Endothelial cell of umbilical vein (primary cell): ENCODE data around the gene KCNS3. TPM values are rescaled to one million over a fixed set of nuclear protein-coding genes. Genes with fewer than 3 reads are reported as not detected.

Experiments
- BruUV-seq: library from RNA; stranded (reverse); fragments of 400-500 nt; replicated peaks from 2 replicates; lab custom pipeline; 2021; lab: Mats Ljungman, UMichigan
- CTCF ChIA-PET: fragments of 300-600, 350-600 bp; sonication (Branson Sonifier 250); formaldehyde crosslinking; loops from one replicate; lab custom pipeline; 2021; ENCODE audit warnings: antibody characterized with exemption, inconsistent platforms; lab: Charles Lee
- POLR2A ChIA-PET: fragments of 300-600, 350-600 bp; sonication (Branson Sonifier 250); formaldehyde crosslinking; loops from one replicate; lab custom pipeline; 2021; ENCODE audit warnings: antibody characterized with exemption, inconsistent platforms; lab: Charles Lee
- DNase-seq: peaks from one replicate; pipeline ENCODE4 v3.0.0-alpha.2; 2011; ENCODE audit warnings: low read depth, low spot score
- FAIRE-seq: peaks from 2 replicates; lab custom pipeline; 2011; peaks lifted over from hg19 to GRCh38; lab: Jason Lieb, UNC
- H2AFZ ChIP-seq: 2 replicates; pipeline ENCODE4 v1.6.0; 2012; ENCODE audit warnings: low read depth, low read length, control low read depth, inconsistent platforms
- H3K27ac ChIP-seq: 2 replicates; pipeline ENCODE4 v1.5.1; 2011; ENCODE audit warnings: low read depth, mild to moderate bottlenecking, control low read depth, low read length, moderate library complexity; ENCODE audit not compliant: insufficient read depth
- H3K27me3 ChIP-seq, 2 experiments: 2 replicates each; pipeline versions ENCODE4 v1.6.0 to v1.6.1; 2011; ENCODE audit warnings: low read length in 2 of 2, mixed read lengths in 1 of 2; ENCODE audit not compliant: control insufficient read depth in 2 of 2, insufficient read depth in 2 of 2
- H3K36me3 ChIP-seq, 2 experiments: 2 replicates in 1 of 2; 3 replicates in 1 of 2; pipeline ENCODE4 v1.5.1; 2011; ENCODE audit warnings: low read length in 2 of 2, mild to moderate bottlenecking in 1 of 2, moderate library complexity in 1 of 2; ENCODE audit not compliant: control insufficient read depth in 2 of 2, insufficient read depth in 2 of 2; ENCODE audit errors: extremely low read depth in 1 of 2
- H3K4me1 ChIP-seq: 3 replicates; pipeline ENCODE4 v1.5.1; 2011; ENCODE audit warnings: mild to moderate bottlenecking, low read length; ENCODE audit not compliant: control insufficient read depth, insufficient read depth; ENCODE audit errors: extremely low read depth
- H3K4me2 ChIP-seq: 2 replicates; pipeline ENCODE4 v1.6.1; 2011; ENCODE audit warnings: low read length, control low read depth, mixed read lengths; ENCODE audit not compliant: insufficient read depth
- H3K4me3 ChIP-seq, 3 experiments: fragments of 200-600 bp in 1 of 3; sonication (generic), shearing (Covaris generic) in 1 of 3; replicated peaks in 1 of 3; 2 replicates each; pipeline ENCODE4 v1.5.1; 2011 to 2016; ENCODE audit warnings: control low read depth in 3 of 3, low read length in 3 of 3, mild to moderate bottlenecking in 2 of 3, inconsistent platforms in 1 of 3, low read depth in 1 of 3, moderate library complexity in 1 of 3; ENCODE audit not compliant: insufficient read depth in 1 of 3
- H3K79me2 ChIP-seq: 2 replicates; pipeline ENCODE4 v1.6.0; 2012; ENCODE audit warnings: low read length, inconsistent platforms; ENCODE audit not compliant: control insufficient read depth, insufficient read depth
- H3K9ac ChIP-seq: replicated peaks from 2 replicates; pipeline ENCODE3; 2011; ENCODE audit warnings: low read length, control low read depth; ENCODE audit not compliant: insufficient read depth; ENCODE audit errors: extremely low read depth
- H3K9me1 ChIP-seq: replicated peaks from 3 replicates; pipeline ENCODE4 v1.6.0; 2011; ENCODE audit warnings: mild to moderate bottlenecking, low read length; ENCODE audit not compliant: control insufficient read depth, insufficient read depth; ENCODE audit errors: extremely low read depth
- H3K9me3 ChIP-seq: replicated peaks from 2 replicates; pipeline ENCODE4 v1.5.1; 2012; ENCODE audit warnings: low read length, inconsistent platforms; ENCODE audit not compliant: control insufficient read depth, insufficient read depth
- H4K20me1 ChIP-seq: replicated peaks from 2 replicates; pipeline ENCODE3; 2011; ENCODE audit warnings: mild to moderate bottlenecking, low read length; ENCODE audit not compliant: control insufficient read depth, insufficient read depth; ENCODE audit errors: extremely low read depth
- EZH2 ChIP-seq: IDR thresholded peaks from 2 replicates; pipeline ENCODE4 v1.6.1; 2012; ENCODE audit warnings: borderline replicate concordance, low read depth, mild to moderate bottlenecking, moderate library complexity, low read length, inconsistent platforms; ENCODE audit not compliant: severe bottlenecking
- FOS ChIP-seq: IDR thresholded peaks from 2 replicates; pipeline ENCODE4 v1.6.1; 2011; ENCODE audit warnings: mild to moderate bottlenecking, low read length, moderate library complexity, borderline replicate concordance; ENCODE audit not compliant: insufficient read depth
- GATA2 ChIP-seq: IDR thresholded peaks from 2 replicates; pipeline ENCODE4 v1.7.0; 2011; ENCODE audit warnings: low read depth, mild to moderate bottlenecking, moderate library complexity, mixed read lengths, low read length; ENCODE audit not compliant: insufficient read length, insufficient read depth
- JUN ChIP-seq: IDR thresholded peaks from 2 replicates; pipeline ENCODE4 v1.6.1; 2011; ENCODE audit warnings: borderline replicate concordance, low read depth; ENCODE audit not compliant: insufficient read length, insufficient read depth
- MYC ChIP-seq: IDR thresholded peaks from one replicate; pipeline ENCODE4 v1.6.1; 2011; ENCODE audit warnings: mild to moderate bottlenecking, low read depth, low read length
- POLR2A ChIP-seq: IDR thresholded peaks from 2 replicates; pipeline ENCODE4 v1.6.1; 2012; ENCODE audit warnings: low read depth, mild to moderate bottlenecking, control low read depth, low read length
- POLR2AphosphoS5 ChIP-seq: IDR thresholded peaks from 2 replicates; pipeline ENCODE4 v1.6.1; 2012; ENCODE audit warnings: low read depth, mild to moderate bottlenecking, control low read depth, low read length, moderate library complexity; ENCODE audit not compliant: insufficient read depth
- dilution Hi-C: fragments of 300-500 bp; cut with MboI; formaldehyde crosslinking; loops from one replicate; pipeline ENCODE4 v1.15.0; 2019; ENCODE audit warnings: low sequenced_read_pairs; ENCODE audit not compliant: extremely low pct_ligation_motif_present
- intact Hi-C: fragments of 100-400 bp; cut with micrococcal nuclease; formaldehyde crosslinking; loops from one replicate; pipeline ENCODE4 v1.10.0; 2022
- polyA plus RNA-seq, 4 experiments: library from polyadenylated mRNA; depleted of rRNA in 3 of 4; stranded (reverse) in 3 of 4; unstranded in 1 of 4; fragments of >200 nt; gene quantifications; 2 replicates each; pipeline versions ENCODE4 v1.2.1 to v1.2.3, GENCODE V29; 2011 to 2012; ENCODE audit warnings: missing spikeins in 1 of 4
- total RNA-seq: library from RNA; stranded (reverse); gene quantifications from 2 replicates; pipeline ENCODE4 v1.2.3, GENCODE V29; 2021
- TF ChIP-seq, protein P1 (sequence below), 2 donors: IDR thresholded peaks; 1 replicate in 1 of 2; 2 replicates in 1 of 2; pipeline ENCODE4 v1.5.1; 2011; ENCODE audit warnings: low read length in 2 of 2, mild to moderate bottlenecking in 2 of 2, moderate library complexity in 2 of 2, control low read depth in 1 of 2, inconsistent platforms in 1 of 2, low read depth in 1 of 2; ENCODE audit not compliant: insufficient read depth in 1 of 2; ENCODE audit errors: extremely low read depth in 1 of 2

KCNS3 gene
- total and polyA plus RNA-seq, 2 donors (not counting 3 experiments of a cell fraction or from before 2014, with no cell fraction given): 0.75 to 2.4 TPM

DNA sequence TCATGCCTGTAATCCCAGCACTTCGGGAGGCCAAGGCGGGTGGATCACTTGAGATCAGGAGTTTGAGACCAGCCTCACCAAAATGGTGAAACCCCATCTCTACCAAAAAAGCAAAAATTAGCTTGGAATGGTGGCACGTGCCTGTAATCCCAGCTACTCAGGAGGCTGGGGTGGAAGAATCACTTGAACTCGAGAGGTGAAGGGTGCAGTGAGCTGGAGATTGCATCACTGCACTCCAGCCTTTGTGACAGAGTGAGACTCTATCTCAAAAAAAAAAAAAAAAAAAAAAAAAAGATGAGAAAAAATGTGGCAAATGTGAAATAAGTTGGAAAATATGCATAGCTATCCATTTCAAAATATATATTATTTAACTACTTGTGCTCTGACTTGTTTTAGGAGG is 65.0 kb downstream of the KCNS3 start:
- H3K27me3 ChIP-seq: no peaks in the 10 kb centered on the region
- H4K20me1 ChIP-seq: no peaks in the 10 kb centered on the region
- no peak for DNase-seq
- ChIA-PET CTCF (no interaction called here), POLR2A (no interaction called here)
- no peak overlapping the region for H3K9ac ChIP-seq
- H3K4me3 ChIP-seq: no peak overlapping the region
- H3K9me1 ChIP-seq: no peaks in the 10 kb centered on the region
- no peaks in the 10 kb centered on the region for H3K79me2 ChIP-seq
- no TSS peak for BruUV-seq
- H3K4me1 ChIP-seq: no peaks in the 10 kb centered on the region
- H3K36me3 ChIP-seq: no peaks in the 10 kb centered on the region
- H3K9me3 ChIP-seq: no peaks in the 10 kb centered on the region
- intact Hi-C loops: no loop called here
- H3K4me2 ChIP-seq: no peak overlapping the region
- no peak overlapping the region for H3K27ac ChIP-seq
- TF ChIP-seq, protein P1, sequence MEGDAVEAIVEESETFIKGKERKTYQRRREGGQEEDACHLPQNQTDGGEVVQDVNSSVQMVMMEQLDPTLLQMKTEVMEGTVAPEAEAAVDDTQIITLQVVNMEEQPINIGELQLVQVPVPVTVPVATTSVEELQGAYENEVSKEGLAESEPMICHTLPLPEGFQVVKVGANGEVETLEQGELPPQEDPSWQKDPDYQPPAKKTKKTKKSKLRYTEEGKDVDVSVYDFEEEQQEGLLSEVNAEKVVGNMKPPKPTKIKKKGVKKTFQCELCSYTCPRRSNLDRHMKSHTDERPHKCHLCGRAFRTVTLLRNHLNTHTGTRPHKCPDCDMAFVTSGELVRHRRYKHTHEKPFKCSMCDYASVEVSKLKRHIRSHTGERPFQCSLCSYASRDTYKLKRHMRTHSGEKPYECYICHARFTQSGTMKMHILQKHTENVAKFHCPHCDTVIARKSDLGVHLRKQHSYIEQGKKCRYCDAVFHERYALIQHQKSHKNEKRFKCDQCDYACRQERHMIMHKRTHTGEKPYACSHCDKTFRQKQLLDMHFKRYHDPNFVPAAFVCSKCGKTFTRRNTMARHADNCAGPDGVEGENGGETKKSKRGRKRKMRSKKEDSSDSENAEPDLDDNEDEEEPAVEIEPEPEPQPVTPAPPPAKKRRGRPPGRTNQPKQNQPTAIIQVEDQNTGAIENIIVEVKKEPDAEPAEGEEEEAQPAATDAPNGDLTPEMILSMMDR (IDR thresholded peaks at IDR 0.05; ENCODE audit: extremely low read depth in 1 of 2, insufficient read depth in 1 of 2, low read depth in 1 of 2, low read length in 2 of 2): no peak
- no peak for TF ChIP-seq GATA2
- no peak for FAIRE-seq
- dilution Hi-C loops: no loop called here
- no peak overlapping the region for H2AFZ ChIP-seq

DNA sequence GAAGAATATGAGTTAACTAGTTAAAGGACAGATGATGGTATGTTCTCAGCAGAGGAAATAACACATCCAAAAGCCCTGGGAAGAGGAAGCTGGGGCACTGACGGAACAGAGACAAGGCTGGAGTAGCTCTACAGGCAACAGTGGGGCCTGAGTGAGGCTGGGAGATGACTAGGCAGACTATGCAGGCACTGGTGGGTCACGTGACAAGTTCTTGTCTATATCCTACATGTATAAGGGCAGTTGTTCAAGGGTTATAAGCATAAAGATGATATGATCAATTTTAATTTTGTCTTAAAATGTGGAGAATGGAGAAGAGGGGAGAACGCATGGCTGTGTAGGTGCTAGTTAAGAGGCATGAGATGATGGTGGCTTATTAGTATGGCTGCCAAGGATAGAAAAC is 68.6 kb downstream of the KCNS3 start:
- POLR2A ChIA-PET: no interaction called here
- no peak for FAIRE-seq
- Histone ChIP-seq H4K20me1 (no peaks in the 10 kb centered on the region), H3K4me2 (no peak overlapping the region), H3K9ac (no peak overlapping the region), H3K27me3 (no peaks in the 10 kb centered on the region), H3K4me1 (no peaks in the 10 kb centered on the region), H3K9me1 (no peaks in the 10 kb centered on the region), H2AFZ (no peak overlapping the region), H3K36me3 (no peaks in the 10 kb centered on the region), H3K27ac (no peak overlapping the region), H3K79me2 (no peaks in the 10 kb centered on the region), H3K4me3 (no peak overlapping the region), H3K9me3 (no peaks in the 10 kb centered on the region)
- CTCF ChIA-PET: no interaction called here
- intact Hi-C loops (no loop called here), dilution Hi-C loops (no loop called here)
- no peak for DNase-seq
- BruUV-seq: no TSS peak
- no peak for TF ChIP-seq POLR2AphosphoS5
- no peak for TF ChIP-seq POLR2A
- TF ChIP-seq MYC: no peak
- TF ChIP-seq JUN: no peak
- TF ChIP-seq EZH2: no peak
- no peak for TF ChIP-seq FOS
- TF ChIP-seq, protein P1 (IDR thresholded peaks at IDR 0.05; ENCODE audit: extremely low read depth in 1 of 2, insufficient read depth in 1 of 2, low read depth in 1 of 2, low read length in 2 of 2): no peak
- no peak for TF ChIP-seq GATA2
